ENCODE results near the gene CEMP1.
"Not testable (repeated sequence)": the region's sequence is repeated elsewhere in the genome, so short reads cannot be mapped to it uniquely, and the experiment has no call there.

The CEMP1 gene, protein sequence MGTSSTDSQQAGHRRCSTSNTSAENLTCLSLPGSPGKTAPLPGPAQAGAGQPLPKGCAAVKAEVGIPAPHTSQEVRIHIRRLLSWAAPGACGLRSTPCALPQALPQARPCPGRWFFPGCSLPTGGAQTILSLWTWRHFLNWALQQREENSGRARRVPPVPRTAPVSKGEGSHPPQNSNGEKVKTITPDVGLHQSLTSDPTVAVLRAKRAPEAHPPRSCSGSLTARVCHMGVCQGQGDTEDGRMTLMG

DNA sequence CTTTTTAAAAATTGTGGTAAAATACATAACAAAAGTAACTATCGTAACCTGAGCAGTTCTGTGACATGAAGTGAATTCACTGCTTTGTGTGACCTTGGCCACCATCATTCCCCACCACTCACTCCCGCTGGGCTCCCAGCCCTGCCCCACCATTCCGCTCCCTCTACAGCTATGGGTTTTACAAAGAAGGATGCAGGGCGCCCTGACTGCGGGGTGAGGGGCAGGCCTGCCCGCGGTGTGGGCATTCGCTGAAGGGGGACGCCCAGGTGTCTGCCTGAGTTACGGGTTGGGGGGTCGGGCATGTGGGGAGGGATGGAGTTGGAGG is at the start of gene CEMP1:
CEMP1 (minus strand) TSS at position 38 of the 325 bp plus-strand sequence. CDS start 335 bp downstream, outside the sequence.
- peak within 1 kb of the TSS; percentile 61 for H3K4me3 ChIP-seq (ENCODE audit: low read length)
- no peak for DNase-seq (ENCODE audit: low read depth)
- TF ChIP-seq, protein P1, sequence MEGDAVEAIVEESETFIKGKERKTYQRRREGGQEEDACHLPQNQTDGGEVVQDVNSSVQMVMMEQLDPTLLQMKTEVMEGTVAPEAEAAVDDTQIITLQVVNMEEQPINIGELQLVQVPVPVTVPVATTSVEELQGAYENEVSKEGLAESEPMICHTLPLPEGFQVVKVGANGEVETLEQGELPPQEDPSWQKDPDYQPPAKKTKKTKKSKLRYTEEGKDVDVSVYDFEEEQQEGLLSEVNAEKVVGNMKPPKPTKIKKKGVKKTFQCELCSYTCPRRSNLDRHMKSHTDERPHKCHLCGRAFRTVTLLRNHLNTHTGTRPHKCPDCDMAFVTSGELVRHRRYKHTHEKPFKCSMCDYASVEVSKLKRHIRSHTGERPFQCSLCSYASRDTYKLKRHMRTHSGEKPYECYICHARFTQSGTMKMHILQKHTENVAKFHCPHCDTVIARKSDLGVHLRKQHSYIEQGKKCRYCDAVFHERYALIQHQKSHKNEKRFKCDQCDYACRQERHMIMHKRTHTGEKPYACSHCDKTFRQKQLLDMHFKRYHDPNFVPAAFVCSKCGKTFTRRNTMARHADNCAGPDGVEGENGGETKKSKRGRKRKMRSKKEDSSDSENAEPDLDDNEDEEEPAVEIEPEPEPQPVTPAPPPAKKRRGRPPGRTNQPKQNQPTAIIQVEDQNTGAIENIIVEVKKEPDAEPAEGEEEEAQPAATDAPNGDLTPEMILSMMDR (conservative IDR thresholded peaks at IDR 0.05; ENCODE audit: low read depth, low read length): no peak

DNA sequence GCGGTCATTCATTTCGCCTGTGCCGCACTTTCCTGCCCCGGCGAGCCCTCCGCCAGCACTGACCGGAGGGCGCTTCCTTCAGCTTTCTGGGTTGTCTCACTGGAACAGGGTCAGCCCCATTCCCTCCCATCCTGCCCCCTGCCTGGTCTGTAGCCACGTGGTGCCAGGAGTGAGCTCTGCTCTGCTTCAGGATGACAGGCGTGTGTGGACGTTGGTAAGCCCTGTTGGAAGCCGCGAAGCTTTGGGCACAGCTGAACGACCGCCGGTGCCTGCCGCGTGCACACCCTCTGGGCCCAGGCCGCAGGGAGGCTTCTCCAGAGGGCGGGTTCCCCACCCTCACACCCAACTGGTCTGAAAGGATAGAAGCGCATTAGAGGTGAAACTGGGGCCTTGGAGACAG is 49.6 kb upstream of the CEMP1 start:
- DNase-seq (ENCODE audit: low read depth); H3K4me3 ChIP-seq (ENCODE audit: low read length): not testable (repeated sequence)

DNA sequence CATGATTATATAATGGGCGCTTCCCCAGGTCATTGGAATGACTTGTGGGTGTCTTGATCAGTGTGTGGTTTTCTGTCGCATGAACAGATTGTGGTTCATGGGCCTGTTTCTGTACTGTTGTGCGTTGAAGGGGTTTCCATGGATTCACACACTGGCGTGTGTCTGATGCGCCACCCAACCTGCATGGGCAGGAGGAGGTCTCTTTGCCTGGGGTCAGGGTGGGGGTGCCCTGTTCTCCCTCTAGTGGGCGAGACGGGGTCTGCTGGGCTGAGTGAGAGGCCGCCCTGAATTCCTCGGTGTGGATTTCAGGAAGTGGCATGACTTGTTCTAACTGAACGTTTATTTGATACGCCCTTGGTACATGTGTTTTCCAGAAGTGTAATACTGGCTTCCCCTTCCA is 48.9 kb upstream of the CEMP1 start:
- not testable (repeated sequence) for DNase-seq (ENCODE audit: low read depth); H3K4me3 ChIP-seq (ENCODE audit: low read length)
- TF ChIP-seq, protein P1 (conservative IDR thresholded peaks at IDR 0.05; ENCODE audit: low read depth, low read length): peak; percentile 19

DNA sequence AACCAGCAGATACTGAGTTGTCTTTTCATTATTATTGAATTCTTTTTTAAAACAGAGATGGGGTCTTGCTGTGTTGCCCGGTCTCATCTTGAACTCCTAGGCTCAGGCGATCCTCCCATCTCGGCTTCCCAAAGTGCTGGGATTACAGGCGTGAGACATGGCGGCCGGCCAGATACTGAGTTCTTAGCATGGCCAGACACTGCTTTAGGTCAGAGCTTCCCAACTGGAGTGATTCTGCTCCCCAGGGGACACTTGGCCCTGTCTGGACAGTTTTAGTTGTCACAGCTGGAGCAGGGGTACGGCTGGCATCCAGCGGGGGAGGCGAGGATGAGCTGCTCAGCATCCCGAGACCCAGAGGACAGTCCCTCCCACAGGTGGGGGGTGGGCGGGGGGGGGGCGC is 47.7 kb upstream of the CEMP1 start:
- not testable (repeated sequence) for H3K4me3 ChIP-seq (ENCODE audit: low read length); DNase-seq (ENCODE audit: low read depth)

DNA sequence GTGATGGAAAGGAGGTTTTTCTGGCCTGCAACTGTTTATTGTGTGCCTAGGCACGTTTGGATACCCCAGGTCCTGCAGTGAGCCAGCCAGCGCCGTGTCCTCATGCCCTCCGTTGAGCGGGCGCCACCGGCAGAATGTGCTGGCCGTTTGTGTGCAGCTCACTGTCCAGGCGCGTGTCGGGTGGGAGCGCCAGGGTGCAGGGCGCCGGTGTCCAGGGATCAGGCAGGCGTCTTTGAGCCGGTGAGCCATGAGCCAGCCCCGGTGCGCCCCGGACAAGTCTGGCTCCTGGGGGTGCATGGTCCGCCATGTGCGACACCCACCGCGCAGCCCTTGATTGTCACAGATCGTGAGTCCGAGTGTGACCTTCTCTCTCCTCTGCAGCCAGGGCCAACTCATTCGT is 45.8 kb upstream of the CEMP1 start:
- H3K4me3 ChIP-seq (ENCODE audit: low read length); DNase-seq (ENCODE audit: low read depth): not testable (repeated sequence)

DNA sequence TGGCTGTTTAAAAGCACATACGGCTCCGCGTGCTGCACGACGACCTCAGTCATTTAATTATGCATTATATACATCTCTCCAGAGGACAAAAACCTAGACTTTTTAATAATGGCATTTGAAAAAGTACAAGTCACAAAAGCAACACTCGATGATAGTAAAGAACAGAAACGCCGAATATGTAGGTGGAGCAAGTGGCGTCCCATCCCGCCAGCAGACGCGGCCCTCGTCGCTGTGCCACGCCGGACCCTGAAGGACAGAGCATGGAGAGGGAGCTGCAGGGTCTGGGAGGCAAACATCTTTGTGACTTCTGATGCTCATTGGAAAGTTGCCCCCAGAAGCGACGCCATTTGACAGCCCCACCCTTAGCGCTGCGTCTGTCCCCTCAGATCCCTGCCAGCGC is 44.6 kb upstream of the CEMP1 start:
- DNase-seq (ENCODE audit: low read depth); H3K4me3 ChIP-seq (ENCODE audit: low read length): not testable (repeated sequence)

DNA sequence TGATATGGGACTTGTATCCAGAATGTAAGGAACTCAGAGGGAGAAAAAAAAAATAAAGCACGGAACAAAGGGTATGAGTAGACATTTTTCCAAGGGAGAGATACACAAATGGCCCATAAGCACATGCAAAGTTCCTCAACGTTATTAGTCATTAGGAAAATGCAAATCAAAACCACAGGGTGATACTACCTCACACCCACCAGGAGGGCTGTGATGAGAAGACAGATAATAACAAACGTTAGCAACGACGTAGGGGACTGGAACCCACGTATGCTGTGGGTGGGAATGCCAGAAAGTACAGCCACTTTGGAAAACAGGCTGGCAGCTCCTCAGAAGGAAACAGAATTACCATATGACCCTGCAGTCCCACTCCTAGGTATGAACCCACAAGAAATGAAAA is 41.5 kb upstream of the CEMP1 start:
- H3K4me3 ChIP-seq (ENCODE audit: low read length); DNase-seq (ENCODE audit: low read depth): not testable (repeated sequence)

DNA sequence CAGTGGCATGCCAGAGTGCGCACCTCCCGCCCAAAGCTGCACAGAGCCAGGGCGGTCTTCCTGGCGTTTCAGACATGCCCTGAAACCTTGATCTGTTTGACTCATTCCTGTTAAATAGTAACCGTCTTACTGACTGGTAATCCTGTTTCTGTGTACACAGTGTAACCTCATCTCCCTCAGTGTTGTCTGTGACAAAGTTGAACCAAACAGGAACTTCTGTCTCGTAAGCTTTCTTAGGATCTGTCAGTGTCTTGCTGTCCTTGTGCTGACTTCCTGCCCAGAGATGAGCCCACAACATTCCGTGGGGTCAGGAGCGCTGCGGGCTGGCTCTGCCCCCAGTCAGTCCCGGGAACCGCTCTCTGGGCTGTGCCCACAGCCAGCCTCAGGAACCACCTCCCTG is 37.4 kb upstream of the CEMP1 start:
- H3K4me3 ChIP-seq (ENCODE audit: low read length); DNase-seq (ENCODE audit: low read depth): not testable (repeated sequence)

DNA sequence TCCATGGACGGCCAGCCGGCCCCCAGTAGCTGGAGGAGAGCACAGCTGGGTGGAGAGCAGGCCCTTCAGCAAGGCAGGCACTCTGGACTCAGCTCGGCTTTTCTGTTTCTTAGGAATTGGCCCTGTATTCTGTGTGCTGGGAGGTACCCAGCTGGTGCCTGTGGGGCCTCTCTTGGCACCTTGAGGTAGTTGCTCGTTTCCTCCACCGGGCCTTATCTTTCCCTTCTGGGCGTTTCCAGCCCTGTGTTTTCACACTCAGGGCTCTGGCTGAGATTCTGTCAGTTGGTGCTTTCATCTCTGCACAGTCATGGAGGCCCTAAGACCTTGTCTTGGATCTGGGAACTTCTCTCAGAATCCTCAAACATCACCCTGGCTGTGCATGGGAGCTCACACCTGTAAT is 36.3 kb upstream of the CEMP1 start:
- DNase-seq (ENCODE audit: low read depth); H3K4me3 ChIP-seq (ENCODE audit: low read length): not testable (repeated sequence)

DNA sequence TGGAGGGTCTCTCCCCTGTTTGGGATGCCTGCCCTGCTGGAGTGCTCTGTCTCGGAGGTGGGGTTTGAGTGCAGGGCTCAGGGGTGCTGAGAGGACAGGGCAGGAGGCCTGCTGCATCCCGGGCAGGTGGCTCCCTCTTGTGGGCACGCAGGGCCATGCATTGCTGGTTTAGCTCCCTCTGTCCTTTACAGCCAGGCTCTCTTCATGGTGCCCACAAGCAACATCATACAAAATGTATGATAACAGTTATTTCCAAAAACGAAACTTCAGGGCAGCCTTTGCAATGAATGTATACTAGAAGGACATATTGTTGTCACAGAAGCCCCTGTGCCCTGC is 29.6 kb upstream of the CEMP1 start:
- TF ChIP-seq, protein P1 (conservative IDR thresholded peaks at IDR 0.05; ENCODE audit: low read depth, low read length): peak; percentile 39
- not testable (repeated sequence) for DNase-seq (ENCODE audit: low read depth); H3K4me3 ChIP-seq (ENCODE audit: low read length)

DNA sequence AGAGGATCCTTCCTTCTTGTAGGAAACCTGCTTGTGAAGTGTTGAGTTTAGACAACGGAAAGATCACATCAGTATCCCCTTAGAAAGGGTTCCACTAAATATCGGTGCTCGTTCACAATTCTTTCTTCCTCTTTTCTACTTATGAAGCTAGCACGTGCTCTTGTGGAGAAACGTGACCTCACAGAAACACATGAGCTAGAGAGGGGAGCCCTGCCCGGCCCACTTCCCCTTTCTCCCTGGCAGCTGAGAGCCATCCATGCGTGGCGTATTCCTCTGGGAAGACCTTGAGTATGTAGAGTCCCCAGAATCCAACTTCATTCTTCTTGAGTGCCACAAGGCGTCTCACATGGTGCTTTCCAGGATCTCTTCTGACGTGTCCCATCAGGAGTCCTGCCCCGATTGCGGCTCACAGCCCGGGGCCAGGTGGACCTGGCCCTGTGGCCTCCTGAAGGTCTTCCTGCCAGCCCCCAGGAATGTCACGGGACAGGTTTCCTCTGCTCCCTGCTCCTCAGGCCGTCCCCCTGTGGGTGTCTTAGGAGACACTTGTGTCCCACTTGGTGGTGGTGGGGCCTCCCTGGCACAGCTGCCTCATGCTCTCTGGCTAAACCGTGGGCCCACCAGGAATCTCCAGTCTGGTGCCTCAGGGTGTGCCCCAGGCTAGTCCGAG is 29.1 kb upstream of the CEMP1 start:
- DNase-seq (ENCODE audit: low read depth); H3K4me3 ChIP-seq (ENCODE audit: low read length): not testable (repeated sequence)

DNA sequence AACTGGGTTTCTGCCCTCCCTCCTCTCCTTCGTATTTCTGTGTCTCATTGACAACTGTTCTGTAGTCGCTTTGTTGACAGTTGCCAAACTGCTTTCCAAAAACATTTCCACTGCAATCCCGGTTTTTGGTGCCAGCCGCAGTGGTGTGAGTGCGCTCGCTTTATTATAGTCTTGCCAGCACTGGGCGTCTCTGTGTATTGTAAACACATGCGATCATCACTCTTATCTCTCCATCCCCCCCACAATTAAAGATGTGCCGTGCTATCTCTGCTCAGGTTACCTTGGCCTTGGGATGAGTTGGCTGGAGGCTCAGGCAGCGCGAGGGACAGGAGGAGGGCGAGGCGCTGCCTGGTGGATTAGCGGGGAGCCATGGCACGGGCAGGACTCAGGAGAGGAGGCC is 25.9 kb upstream of the CEMP1 start:
- DNase-seq (ENCODE audit: low read depth); H3K4me3 ChIP-seq (ENCODE audit: low read length): not testable (repeated sequence)

DNA sequence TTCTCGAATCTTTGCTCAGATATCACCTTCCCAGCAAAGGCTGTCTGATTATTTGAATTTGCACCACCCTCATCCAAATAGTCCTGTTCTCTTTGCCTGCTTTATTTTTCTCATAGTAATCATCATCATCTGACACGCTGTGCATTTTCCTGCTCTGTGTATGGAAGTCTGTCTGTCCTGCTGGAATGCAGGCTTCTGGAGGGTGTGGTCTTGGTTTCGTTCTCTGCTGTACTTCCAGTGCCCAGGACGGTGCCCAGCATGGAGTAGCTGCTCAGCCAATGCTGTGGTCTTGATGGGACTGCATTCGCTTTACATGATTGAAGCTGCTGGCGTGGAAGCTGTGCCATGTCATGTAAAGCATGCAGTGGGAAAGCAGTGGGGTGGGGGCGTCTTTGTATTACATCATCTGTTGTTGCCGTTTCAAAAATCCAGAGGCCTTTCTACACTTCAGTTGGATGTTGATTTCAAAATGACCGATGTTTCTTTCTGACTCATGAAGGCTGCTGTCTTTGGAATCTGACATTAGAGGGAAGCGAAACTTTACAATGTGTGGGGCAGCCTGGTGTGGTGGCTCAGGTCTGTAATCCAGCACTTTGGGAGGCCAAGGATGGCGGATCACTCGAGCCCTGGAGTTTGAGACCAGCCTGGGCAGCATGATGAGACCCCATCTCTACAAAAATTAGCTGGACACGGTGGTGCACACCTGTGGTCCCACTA is 23.7 kb upstream of the CEMP1 start:
- not testable (repeated sequence) for DNase-seq (ENCODE audit: low read depth); H3K4me3 ChIP-seq (ENCODE audit: low read length)
